ENCODE data around the gene LSMEM2.

GRCh38 chr3:50233176-50233575, 45.7 kb upstream of the LSMEM2 start:
- TF ChIP-seq CTCF (IDR thresholded peaks at IDR 0.05) (no peak), JUN (IDR thresholded peaks at IDR 0.05) (no peak), ZC3H11A (IDR thresholded peaks at IDR 0.05) (no peak), POLR2A (IDR thresholded peaks at IDR 0.05; ENCODE audit: low read length) (no peak), KDM1A (IDR thresholded peaks at IDR 0.05; ENCODE audit: low read depth) (no peak), FOSL2 (IDR thresholded peaks at IDR 0.05) (no peak), FOSL2 (CRISPR knock-in tag; IDR thresholded peaks at IDR 0.05) (no peak), CHD4 (IDR thresholded peaks at IDR 0.05; ENCODE audit: borderline replicate concordance) (no peak)

All from A549 (cell line).